ENCODE measurements around the gene POLR2C. TPM values are rescaled to one million over a fixed set of nuclear protein-coding genes. Genes with fewer than 3 reads are reported as not detected.

The POLR2C gene
- total and polyA plus RNA-seq, 2 of the 13 experiments (the other 11 are each of a cell fraction or from before 2014, with no cell fraction given) = 104 to 216 TPM

- TF ChIP-seq ZNF572 (CRISPR knock-in tag; IDR thresholded peaks at IDR 0.05) (no peak), RARG (CRISPR knock-in tag; IDR thresholded peaks at IDR 0.05; ENCODE audit: low read depth) (no peak), ZBTB37 (CRISPR knock-in tag; IDR thresholded peaks at IDR 0.05) (0 out of 2 replicates have a peak, but pooled peaks have one; percentile 40), ZNF513 (CRISPR knock-in tag; conservative IDR thresholded peaks at IDR 0.05) (no peak), ELF3 (CRISPR knock-in tag; IDR thresholded peaks at IDR 0.05) (peak; percentile 69; the same call in 1 of the 2 replicates), PAF1 (CRISPR knock-in tag; IDR thresholded peaks at IDR 0.05) (no peak), NCOA2 (CRISPR knock-in tag; IDR thresholded peaks at IDR 0.05) (0 out of 2 replicates have a peak, but pooled peaks have one; percentile 24), DNMT1 (CRISPR knock-in tag; IDR thresholded peaks at IDR 0.05) (no peak), CBX2 (IDR thresholded peaks at IDR 0.05; ENCODE audit: low read depth, low read length) (no peak), CBX2 (CRISPR knock-in tag; IDR thresholded peaks at IDR 0.05; ENCODE audit: low read depth) (0 out of 2 replicates have a peak, but pooled peaks have one; percentile 29), ZNF562 (CRISPR knock-in tag; IDR thresholded peaks at IDR 0.05; ENCODE audit: borderline replicate concordance) (no peak), CENPBD1 (CRISPR knock-in tag; IDR thresholded peaks at IDR 0.05; ENCODE audit: borderline replicate concordance, low read depth) (no peak), ZNF10 (CRISPR knock-in tag; IDR thresholded peaks at IDR 0.05; ENCODE audit: borderline replicate concordance, low read depth) (no peak), GZF1 (CRISPR knock-in tag; IDR thresholded peaks at IDR 0.05) (peak; percentile 95), MXI1 (IDR thresholded peaks at IDR 0.05; ENCODE audit: borderline replicate concordance, low read depth, low read length) (peak; percentile 59; the same call in 1 of the 3 replicates), U2AF1 (optimal IDR thresholded peaks at IDR 0.05; ENCODE audit: low read depth, low read length) (peak; percentile 40), ADNP (CRISPR knock-in tag; IDR thresholded peaks at IDR 0.05) (no peak), ZNF878 (CRISPR knock-in tag; IDR thresholded peaks at IDR 0.05) (no peak), FOXO4 (CRISPR knock-in tag; conservative IDR thresholded peaks at IDR 0.05) (no peak), GLI4 (CRISPR knock-in tag; IDR thresholded peaks at IDR 0.05; ENCODE audit: borderline replicate concordance) (no peak), BCL6 (CRISPR knock-in tag; IDR thresholded peaks at IDR 0.05) (peak; percentile 48), PPARG (CRISPR knock-in tag; conservative IDR thresholded peaks at IDR 0.05) (no peak), SMARCE1 (IDR thresholded peaks at IDR 0.05; ENCODE audit: borderline replicate concordance) (no peak), FOXK2 (IDR thresholded peaks at IDR 0.05) (no peak), SRY (CRISPR knock-in tag; IDR thresholded peaks at IDR 0.05) (peak; percentile 69; the same call in 1 of the 2 replicates), SRSF4 (IDR thresholded peaks at IDR 0.05; ENCODE audit: low read depth, low read length, poor library complexity, severe bottlenecking) (no peak), ZNF740 (CRISPR knock-in tag; IDR thresholded peaks at IDR 0.05) (no peak)
Observed at GRCh38 chr16:57479976-57480753, 17.7 kb downstream of the POLR2C start (continued).
